K562 (cell line): Measurements from ENCODE around the gene TAMALIN. TPM values are rescaled to one million over a fixed set of nuclear protein-coding genes. Genes with fewer than 3 reads are reported as not detected.

Experiments used
- ATAC-seq: fragments of 200-7000 bp; cut with Tn5 transposase; 3 replicates; pipeline ENCODE4 v1.9.1; 2020; ENCODE audit warnings: moderate library complexity
- BruUV-seq: library from RNA; stranded (reverse); fragments of 400-500 nt; replicated peaks from 2 replicates; lab custom pipeline; 2021; lab: Mats Ljungman, UMichigan
- CTCF ChIA-PET: fragments of 300-600 bp; formaldehyde crosslinking; extraction: SDS; loops from one replicate; lab custom pipeline; 2021; ENCODE audit warnings: low intra/inter-chr PET ratio; lab: Yijun Ruan, JAX
- POLR2A ChIA-PET: fragments of 300-600, 350-650 bp; sonication (Branson Sonifier 250); formaldehyde crosslinking; extraction: SDS; loops from one replicate; lab custom pipeline; 2021; ENCODE audit warnings: antibody characterized with exemption, inconsistent platforms; lab: Yijun Ruan, JAX
- DNase-seq, 4 experiments: peaks; one replicate each; pipeline versions ENCODE4 v3.0.0 to v3.0.0-alpha.2; 2011 to 2018; ENCODE audit warnings: low spot score in 3 of 4, mixed read lengths in 3 of 4; ENCODE audit errors: extremely low read depth in 1 of 4
- FAIRE-seq: peaks from 2 replicates; lab custom pipeline; 2011; peaks lifted over from hg19 to GRCh38; lab: Jason Lieb, UNC
- H2AFZ ChIP-seq: 2 replicates; pipeline ENCODE4 v1.6.0; 2011; ENCODE audit warnings: low read depth, low read length, control low read depth, inconsistent platforms
- H3K27ac ChIP-seq: fragments of 200-600 bp; 3 replicates; pipeline ENCODE4 v1.8.0; 2011; ENCODE audit warnings: low read depth, mild to moderate bottlenecking, control low read depth, inconsistent platforms, low read length, moderate library complexity, mixed read lengths; ENCODE audit errors: extremely low read depth
- H3K27me3 ChIP-seq, 2 experiments: fragments of 300-600 bp in 1 of 2; 2 replicates in 1 of 2; 3 replicates in 1 of 2; pipeline versions ENCODE4 v1.6.0 to v1.8.0; 2011; ENCODE audit warnings: inconsistent platforms in 2 of 2, low read length in 2 of 2, mild to moderate bottlenecking in 1 of 2, mixed read lengths in 1 of 2, moderate library complexity in 1 of 2; ENCODE audit not compliant: control insufficient read depth in 2 of 2, insufficient read depth in 2 of 2
- H3K36me3 ChIP-seq: fragments of 300-600 bp; 3 replicates; pipeline ENCODE4 v1.8.0; 2011; ENCODE audit warnings: mild to moderate bottlenecking, low read length, inconsistent platforms; ENCODE audit not compliant: control insufficient read depth, insufficient read depth
- H3K4me1 ChIP-seq, 2 experiments: fragments of 200-600 bp in 1 of 2; replicated peaks in 1 of 2; 2 replicates in 1 of 2; 3 replicates in 1 of 2; pipeline versions ENCODE4 v1.5.1 to v1.8.0; 2011; ENCODE audit warnings: inconsistent platforms in 2 of 2, low read length in 2 of 2, mild to moderate bottlenecking in 1 of 2, mixed read lengths in 1 of 2, moderate library complexity in 1 of 2; ENCODE audit not compliant: control insufficient read depth in 2 of 2, insufficient read depth in 2 of 2
- H3K4me2 ChIP-seq: 2 replicates; pipeline ENCODE4 v1.6.1; 2011; ENCODE audit warnings: low read length, control low read depth, inconsistent platforms, mixed read lengths; ENCODE audit not compliant: insufficient read depth
- H3K4me3 ChIP-seq: fragments of 200-600 bp; sonication (generic), shearing (Covaris generic); 2 replicates; pipeline ENCODE4 v1.5.1; 2016; ENCODE audit warnings: control low read depth, inconsistent platforms
- H3K79me2 ChIP-seq: fragments of 200-600 bp; 3 replicates; pipeline ENCODE4 v1.8.0; 2011; ENCODE audit warnings: low read length, inconsistent platforms; ENCODE audit not compliant: control insufficient read depth, insufficient read depth
- H3K9ac ChIP-seq, 2 experiments: 2 replicates each; pipeline versions ENCODE4 v1.6.0 to v1.6.1; 2011; ENCODE audit warnings: low read depth in 2 of 2, low read length in 2 of 2, control low read depth in 1 of 2, inconsistent platforms in 1 of 2, mild to moderate bottlenecking in 1 of 2, mixed read lengths in 1 of 2; ENCODE audit not compliant: insufficient read depth in 1 of 2
- H3K9me1 ChIP-seq: one replicate; pipeline ENCODE4 v1.6.0; 2011; ENCODE audit warnings: inconsistent platforms, mild to moderate bottlenecking, low read length, moderate library complexity; ENCODE audit not compliant: control insufficient read depth, insufficient read depth
- H3K9me3 ChIP-seq: replicated peaks from 2 replicates; pipeline ENCODE4 v1.5.1; 2011; ENCODE audit warnings: low read depth, low read length, inconsistent platforms; ENCODE audit not compliant: control insufficient read depth, insufficient read depth
- H4K20me1 ChIP-seq: replicated peaks from 2 replicates; pipeline ENCODE4 v1.6.1; 2011; ENCODE audit warnings: low read length, inconsistent platforms, mixed read lengths; ENCODE audit not compliant: control insufficient read depth, insufficient read depth
- C11orf30 ChIP-seq: fragments of 450-650 bp; IDR thresholded peaks from 2 replicates; pipeline ENCODE4 v1.6.1; 2016; ENCODE audit warnings: low read depth, mild to moderate bottlenecking
- CTCF ChIP-seq, 3 experiments: IDR thresholded peaks in 2 of 3; conservative IDR thresholded peaks in 1 of 3; 2 replicates each; pipeline ENCODE4 v1.5.1; 2011 to 2012; ENCODE audit warnings: low read length in 3 of 3, mild to moderate bottlenecking in 3 of 3, control low read depth in 2 of 3, improper control_type of control experiment in 1 of 3, inconsistent platforms in 1 of 3, low read depth in 1 of 3, mixed read lengths in 1 of 3, moderate library complexity in 1 of 3; ENCODE audit not compliant: insufficient read depth in 2 of 3
- MAFG ChIP-seq: fragments of 450-650 bp; conservative IDR thresholded peaks from 2 replicates; pipeline ENCODE4 v1.6.1; 2016; ENCODE audit warnings: missing genetic modification characterization, missing compliant biosample characterization
- NR2C2 ChIP-seq, 2 experiments: fragments of 200-800 bp in 1 of 2; sonication (Bioruptor generic) in 1 of 2; sonication (generic) in 1 of 2; formaldehyde crosslinking in 1 of 2; IDR thresholded peaks; 2 replicates each; pipeline versions ENCODE4 v1.6.1 to v1.8.0; 2016 to 2022; ENCODE audit warnings: mild to moderate bottlenecking in 1 of 2, missing compliant biosample characterization in 1 of 2, missing genetic modification characterization in 1 of 2, missing genetic modification reagents in 1 of 2
- RCOR1 ChIP-seq, 2 experiments: IDR thresholded peaks; 2 replicates each; pipeline ENCODE4 v1.6.1; 2012; ENCODE audit warnings: low read depth in 2 of 2, low read length in 2 of 2, borderline replicate concordance in 1 of 2, improper control_type of control experiment in 1 of 2
- ZNF316 ChIP-seq: fragments of 450-650 bp; IDR thresholded peaks from 2 replicates; pipeline ENCODE4 v1.6.1; 2016
- ZNF324 ChIP-seq: fragments of 250-450 bp; sonication (Bioruptor Pico); IDR thresholded peaks from 2 replicates; pipeline ENCODE4 v1.4.0; 2020; ENCODE audit warnings: mild to moderate bottlenecking
- WGBS: fragments of 100-300 bp; shearing (Covaris generic); methylation state at CpG from one replicate; pipeline ENCODE4 v1.1.6; 2016; ENCODE audit warnings: low coverage, mixed read lengths; ENCODE audit not compliant: insufficient coverage; ENCODE audit errors: missing lambda C conversion rate; 5-methylcytosine and 5-hydroxymethylcytosine counted together
- in situ Hi-C: fragments of 300-500 bp; cut with MboI; formaldehyde crosslinking; loops from 4 replicates; pipeline ENCODE4 v1.15.0; 2018; ENCODE audit warnings: inconsistent platforms, mixed read lengths
- intact Hi-C: fragments of 100-400 bp; cut with micrococcal nuclease; formaldehyde crosslinking; loops from 2 replicates; pipeline ENCODE4 v1.14.2; 2022
- polyA plus RNA-seq, 8 experiments: library from polyadenylated mRNA; depleted of rRNA in 4 of 8; stranded (reverse) in 5 of 8; unstranded in 3 of 8; fragments of >200 nt; fragmentation: Nextera tagmentation in 2 of 8; fragmentation: Illumina TruSeq in 1 of 8; extraction: Ambion mirVana in 2 of 8; extraction: Trizol in 1 of 8; gene quantifications; 2 replicates each; pipeline versions ENCODE4 v1.2.1 to v1.2.3, GENCODE V29; 2011 to 2014; ENCODE audit warnings: inconsistent platforms in 1 of 8, missing spikeins in 1 of 8
- total RNA-seq, 7 experiments: library from RNA; depleted of rRNA in 6 of 7; stranded (reverse); fragments of >200 nt in 6 of 7; fragmentation: Illumina TruSeq in 2 of 7; extraction: Trizol in 2 of 7; gene quantifications; 2 replicates each; pipeline versions ENCODE4 v1.2.1 to v1.2.3, GENCODE V29; 2011 to 2021; ENCODE audit warnings: low replicate concordance in 1 of 7

The TAMALIN gene
- total and polyA plus RNA-seq, 9 of the 15 experiments (the other 6 are each of a cell fraction or from before 2014, with no cell fraction given) = 0.74 to 2.2 (median 1.5) TPM; not detected in 2

DNA sequence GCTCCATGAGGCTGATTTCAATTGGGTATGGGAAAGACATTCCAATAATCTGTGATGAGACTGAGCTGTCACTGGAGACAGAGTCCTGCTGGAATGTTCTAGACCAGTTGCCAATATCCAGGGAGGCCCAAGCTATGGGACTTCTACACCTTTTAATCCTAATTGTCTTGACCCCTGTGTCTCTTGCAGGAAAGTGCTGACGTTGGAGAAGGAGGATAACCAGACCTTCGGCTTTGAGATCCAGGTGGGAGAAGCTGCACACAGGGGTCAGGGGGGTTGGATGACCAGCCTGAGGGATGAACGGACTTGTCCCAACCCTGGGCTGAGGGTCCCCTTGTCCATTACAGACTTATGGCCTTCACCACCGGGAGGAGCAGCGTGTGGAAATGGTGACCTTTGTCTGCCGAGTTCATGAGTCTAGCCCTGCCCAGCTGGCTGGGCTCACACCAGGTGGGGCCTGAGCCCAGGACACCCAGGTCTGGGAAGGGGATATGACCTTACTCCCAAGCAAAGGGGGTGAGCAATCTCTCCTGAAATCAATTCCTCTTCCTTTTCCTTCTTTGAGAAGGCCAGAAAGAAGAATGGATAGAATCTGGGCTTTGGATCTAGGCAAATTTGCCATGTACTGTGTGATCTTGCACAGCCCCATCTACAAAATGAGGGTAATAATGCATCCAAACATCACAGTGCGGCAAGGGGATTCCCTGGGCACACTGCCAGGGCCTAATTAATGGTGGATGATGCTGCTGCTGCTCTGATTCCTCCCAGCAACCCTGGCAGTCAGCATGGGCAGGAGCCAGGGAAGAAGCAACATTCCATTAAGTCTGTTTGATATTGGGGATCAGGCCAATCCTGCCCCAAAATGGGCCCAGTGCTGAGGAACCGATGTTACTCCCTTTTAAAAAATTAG, 4.2 kb downstream of the TAMALIN start:
- intact Hi-C loops (no loop called here), in situ Hi-C loops (loop anchor here (25.0 kb wide), 1 partner anchor 599 kb away; the partner anchor contains the start of gene SLC4A8)
- 0 out of 2 replicates have a peak overlapping the region, but pooled peaks have one; percentile 17 for H3K4me3 ChIP-seq
- FAIRE-seq = peak; percentile 29
- no peaks in the 10 kb centered on the region for H3K36me3 ChIP-seq
- no peaks in the 10 kb centered on the region for H3K9me3 ChIP-seq
- no peaks in the 10 kb centered on the region for H3K27me3 ChIP-seq
- peak in 1 of 4 experiments; percentile 36 for DNase-seq
- BruUV-seq = TSS peak; percentile 85
- peak overlapping the region; percentile 82 for H2AFZ ChIP-seq
- ChIA-PET CTCF (interaction anchor here (1.0 to 1.8 kb wide), 2 partner anchors 10 to 15 kb away, joined by 3 to 5 read pairs; no protein-coding TSS in a partner anchor), POLR2A (interaction anchor here (1.0 to 1.9 kb wide), 6 partner anchors 10 to 61 kb away, joined by 3 to 13 read pairs (median 4); partner anchors contain the start of gene ATG101)
- peak overlapping the region; percentile 36 for H3K27ac ChIP-seq
- H3K79me2 ChIP-seq = no peaks in the 10 kb centered on the region
- H3K4me1 ChIP-seq = peaks cover 20 to 39% of the 10 kb centered on the region in 2 experiments
- H4K20me1 ChIP-seq = no peaks in the 10 kb centered on the region
- peak overlapping the region; percentile 60 to 91 for H3K9ac ChIP-seq
- peak overlapping the region; percentile 81 for H3K4me2 ChIP-seq
- peak; percentile 16; the same call in 1 of the 3 replicates for ATAC-seq
- TF ChIP-seq C11orf30 (peak; percentile 67; the same call in 1 of the 2 replicates), RCOR1 (IDR thresholded peaks at IDR 0.05; ENCODE audit: borderline replicate concordance in 1 of 2, low read depth in 2 of 2, low read length in 2 of 2) (no peak), NR2C2 (CRISPR knock-in tag; IDR thresholded peaks at IDR 0.05) (no peak), NR2C2 (tag; IDR thresholded peaks at IDR 0.05) (peak; percentile 68), ZNF324 (CRISPR knock-in tag) (no peak), ZNF316 (peak; percentile 87), MAFG (tag) (peak; percentile 46; the same call in 1 of the 2 replicates), CTCF (IDR thresholded peaks at IDR 0.05 in 2 of 3, conservative IDR thresholded peaks at IDR 0.05 in 1 of 3; ENCODE audit: insufficient read depth in 2 of 3, low read depth in 1 of 3, low read length in 3 of 3) (no peak)
- 49% methylated on average over 8 of the region's 8 CpGs for WGBS
- no peaks in the 10 kb centered on the region for H3K9me1 ChIP-seq
